Esophagus muscularis mucosa (tissue), 4 donors: Measurements from ENCODE around the gene PASK.

Experiments
- EP300 ChIP-seq: sonication (generic); formaldehyde crosslinking; IDR thresholded peaks from one replicate; pipeline ENCODE4 v1.6.1; 2017; ENCODE audit warnings: antibody characterized with exemption
- POLR2A ChIP-seq: fragments of 450-650 bp; IDR thresholded peaks from one replicate; pipeline ENCODE4 v1.6.1; 2017; ENCODE audit warnings: antibody characterized with exemption, moderate library complexity, mild to moderate bottlenecking, low read depth
- POLR2AphosphoS5 ChIP-seq, 2 donors: sonication (generic); formaldehyde crosslinking; IDR thresholded peaks; one replicate each; pipeline ENCODE4 v1.6.1; 2017; ENCODE audit warnings: antibody characterized with exemption in 2 of 2
- TF ChIP-seq, protein P1 (sequence below), 3 experiments: fragments of 200-600 bp in 2 of 3; fragments of 450-650 bp in 1 of 3; sonication (generic) in 2 of 3; IDR thresholded peaks; one replicate each; pipeline ENCODE4 v1.5.1; 2017 to 2019; ENCODE audit warnings: antibody characterized with exemption in 3 of 3, mild to moderate bottlenecking in 2 of 3, moderate library complexity in 1 of 3

DNA sequence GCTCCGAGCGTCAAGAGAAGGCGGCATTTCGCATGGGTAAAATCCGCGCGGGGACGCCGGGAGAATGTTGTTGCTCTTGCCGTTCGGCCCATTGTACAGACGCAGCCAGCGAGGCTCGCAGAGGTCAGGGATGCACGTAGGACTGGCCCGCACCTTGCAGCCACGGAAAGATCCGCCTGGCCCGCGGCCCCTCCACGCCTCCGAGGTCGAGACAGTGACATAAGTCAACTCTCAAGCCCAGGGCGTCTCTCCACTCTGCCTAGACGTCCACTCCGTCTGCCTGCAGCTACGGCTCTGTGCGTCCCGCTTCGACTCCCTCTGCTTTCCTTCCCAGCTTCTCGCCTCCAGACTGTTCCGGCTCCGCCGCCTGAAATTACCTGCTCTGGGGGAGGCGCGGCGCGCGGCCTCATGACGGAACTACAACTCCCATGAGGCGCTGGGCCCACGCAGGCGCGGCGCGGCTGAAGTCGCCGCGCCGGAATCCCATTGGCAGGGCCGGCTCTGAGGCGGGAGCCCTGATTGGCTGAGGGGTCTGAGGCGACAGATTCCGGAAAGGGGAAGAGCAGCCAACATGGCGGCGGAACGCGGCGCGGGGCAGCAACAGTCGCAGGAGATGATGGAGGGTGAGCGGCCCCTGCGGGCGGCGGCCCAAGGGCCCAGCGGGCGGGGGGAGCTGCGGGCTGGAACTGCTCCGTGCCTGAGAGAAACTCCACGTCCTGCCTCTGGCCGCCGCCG, 820 bp upstream of the PASK start, which contains the start of gene PPP1R7:
- TF ChIP-seq, protein P1, sequence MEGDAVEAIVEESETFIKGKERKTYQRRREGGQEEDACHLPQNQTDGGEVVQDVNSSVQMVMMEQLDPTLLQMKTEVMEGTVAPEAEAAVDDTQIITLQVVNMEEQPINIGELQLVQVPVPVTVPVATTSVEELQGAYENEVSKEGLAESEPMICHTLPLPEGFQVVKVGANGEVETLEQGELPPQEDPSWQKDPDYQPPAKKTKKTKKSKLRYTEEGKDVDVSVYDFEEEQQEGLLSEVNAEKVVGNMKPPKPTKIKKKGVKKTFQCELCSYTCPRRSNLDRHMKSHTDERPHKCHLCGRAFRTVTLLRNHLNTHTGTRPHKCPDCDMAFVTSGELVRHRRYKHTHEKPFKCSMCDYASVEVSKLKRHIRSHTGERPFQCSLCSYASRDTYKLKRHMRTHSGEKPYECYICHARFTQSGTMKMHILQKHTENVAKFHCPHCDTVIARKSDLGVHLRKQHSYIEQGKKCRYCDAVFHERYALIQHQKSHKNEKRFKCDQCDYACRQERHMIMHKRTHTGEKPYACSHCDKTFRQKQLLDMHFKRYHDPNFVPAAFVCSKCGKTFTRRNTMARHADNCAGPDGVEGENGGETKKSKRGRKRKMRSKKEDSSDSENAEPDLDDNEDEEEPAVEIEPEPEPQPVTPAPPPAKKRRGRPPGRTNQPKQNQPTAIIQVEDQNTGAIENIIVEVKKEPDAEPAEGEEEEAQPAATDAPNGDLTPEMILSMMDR (IDR thresholded peaks at IDR 0.05) = peak in 1 of 3 experiments; percentile 35
- TF ChIP-seq POLR2A (peak; percentile 45), POLR2AphosphoS5 (IDR thresholded peaks at IDR 0.05) (peak; percentile 70 to 88), EP300 (no peak)
